ENCODE data around the gene TESMIN. TPM values are rescaled to one million over a fixed set of nuclear protein-coding genes. Genes with fewer than 3 reads are reported as not detected.

Gene TESMIN
- total RNA-seq, 1 donor from 2014 or later: 4.9 TPM

- no peak for DNase-seq (ENCODE audit: low spot score)
These were observed 10.5 kb upstream of the TESMIN start for GRCh38 chr11:68761801-68762200.

- DNase-seq (ENCODE audit: low spot score): no peak
These were observed 8.7 kb upstream of the TESMIN start for GRCh38 chr11:68759991-68760390.

GRCh38 chr11:68757711-68758110, 6.4 kb upstream of the TESMIN start:
- DNase-seq (ENCODE audit: low spot score): no peak

DNA sequence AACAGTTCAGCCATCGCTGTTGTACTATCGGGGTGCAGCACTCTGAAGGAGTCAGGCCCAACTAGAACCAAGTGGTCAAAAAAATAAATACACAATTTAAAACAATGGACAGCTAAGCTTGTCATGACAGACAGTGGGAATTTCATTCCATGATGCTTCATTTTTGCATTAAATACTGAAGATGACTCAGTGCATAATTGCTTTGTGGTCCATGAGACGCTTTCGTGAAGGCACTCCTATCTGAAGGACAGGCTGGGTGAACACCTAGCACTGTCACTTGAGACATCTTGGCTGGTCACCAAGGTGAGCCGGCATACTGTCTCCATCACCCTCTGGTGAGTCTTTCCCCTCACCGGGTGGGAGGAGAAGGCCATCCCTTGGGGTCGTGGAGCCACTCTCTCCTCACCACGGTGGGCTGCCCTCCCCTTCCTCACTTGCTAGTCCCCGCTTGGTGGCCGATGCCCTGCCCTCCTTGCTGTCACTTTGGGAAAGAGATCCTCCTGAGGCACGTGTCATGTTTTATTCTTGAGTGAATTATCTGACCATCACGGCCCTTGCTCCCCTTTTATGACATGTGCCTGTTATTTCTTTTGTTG, 4.9 kb upstream of the TESMIN start:
- no peak for DNase-seq (ENCODE audit: low spot score)

GRCh38 chr11:68753300-68753699, 2.0 kb upstream of the TESMIN start:
- no peak for DNase-seq (ENCODE audit: low spot score)

GRCh38 chr11:68751004-68751325, 355 bp downstream of the TESMIN start:
- no peak for DNase-seq (ENCODE audit: low spot score)

GRCh38 chr11:68750195-68751003, 921 bp downstream of the TESMIN start:
- no peak for DNase-seq (ENCODE audit: low spot score)

GRCh38 chr11:68749229-68750123, 1.8 kb downstream of the TESMIN start:
- DNase-seq (ENCODE audit: low spot score): no peak

DNA sequence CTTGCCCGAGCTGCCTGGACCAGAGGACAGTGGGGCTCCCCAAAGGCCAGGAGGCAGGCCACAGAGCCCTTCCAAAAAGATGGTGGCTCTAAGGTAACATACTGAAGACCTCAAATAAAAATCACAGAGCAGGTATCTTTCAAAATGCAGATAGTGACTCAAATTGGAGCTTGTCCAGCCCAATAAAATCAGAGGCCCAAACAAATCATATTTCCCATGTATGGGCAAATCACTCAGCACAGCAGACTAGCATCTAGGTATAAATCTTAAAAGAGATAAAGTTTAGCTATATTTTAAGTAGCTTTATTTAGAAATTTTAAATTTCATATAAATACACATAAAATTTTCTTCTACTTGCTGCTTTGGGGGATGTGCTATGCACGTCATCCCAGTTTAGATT, 3.3 kb downstream of the TESMIN start:
- no peak for DNase-seq (ENCODE audit: low spot score)

- no peak for DNase-seq (ENCODE audit: low spot score)
These were observed 7.8 kb downstream of the TESMIN start for GRCh38 chr11:68743539-68743938.

DNA sequence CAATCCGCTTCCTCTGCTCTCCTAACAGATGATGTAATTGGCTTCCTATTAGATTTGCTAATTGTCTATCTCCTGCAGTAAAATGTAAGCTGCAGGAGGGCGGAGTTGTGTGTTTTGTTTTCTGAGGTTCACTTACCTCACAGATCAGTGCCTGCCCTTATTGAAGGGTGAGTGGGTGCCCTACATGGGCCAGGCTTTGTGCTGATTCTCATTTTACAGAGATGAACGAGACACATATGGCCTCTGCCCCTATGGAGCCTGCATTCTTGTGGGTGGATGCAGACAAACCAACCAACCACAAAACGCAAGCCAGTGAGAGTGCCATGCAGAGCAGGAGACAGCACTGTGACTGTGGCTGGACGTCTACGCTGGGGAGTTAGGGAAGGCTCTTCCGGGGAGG, 9.9 kb downstream of the TESMIN start:
- no peak for DNase-seq (ENCODE audit: low spot score)

DNA sequence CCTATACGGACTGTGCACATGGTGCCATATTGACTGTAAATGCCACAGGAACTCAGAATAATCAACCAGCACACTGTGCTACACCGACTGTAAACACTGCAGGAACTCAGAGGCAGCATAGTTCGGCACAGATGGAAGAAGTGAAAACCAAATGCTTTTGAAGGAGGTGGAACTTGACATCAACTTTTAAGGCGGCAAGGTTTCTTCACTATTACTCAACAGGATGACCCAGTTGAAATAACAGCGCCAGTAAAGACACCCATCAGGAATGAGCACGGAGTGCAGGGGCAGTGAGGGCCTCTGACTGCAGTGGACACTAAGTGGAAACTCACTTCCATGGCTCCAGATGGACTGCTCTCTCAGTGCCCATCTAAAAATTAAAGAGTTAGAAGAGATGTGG, 15.7 kb downstream of the TESMIN start:
- no peak for DNase-seq (ENCODE audit: low spot score)

DNA sequence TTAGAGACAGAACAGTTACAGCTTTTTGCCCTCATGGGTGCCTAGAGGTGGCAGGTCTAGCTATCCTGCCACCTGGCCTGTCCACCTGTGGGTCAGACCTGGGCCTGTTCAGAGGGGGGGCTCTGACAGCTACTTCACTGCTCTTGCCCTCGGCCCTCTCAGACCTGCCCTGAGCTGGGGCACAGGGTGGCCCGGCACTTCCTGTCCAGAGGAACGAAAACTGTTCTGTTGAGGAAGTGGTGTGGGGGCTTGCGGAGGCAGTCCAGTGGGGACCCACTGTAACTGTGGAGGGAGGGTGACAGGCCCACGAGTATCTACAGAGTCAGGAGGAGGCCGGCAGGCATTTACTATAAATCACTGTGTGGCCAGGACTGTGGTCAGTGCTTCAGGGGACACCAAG, 16.2 kb downstream of the TESMIN start:
- DNase-seq (ENCODE audit: low spot score): no peak

- DNase-seq (ENCODE audit: low spot score): no peak
These were observed 17.2 kb downstream of the TESMIN start for GRCh38 chr11:68734111-68734510.

GRCh38 chr11:68727783-68728182, 23.5 kb downstream of the TESMIN start:
- no peak for DNase-seq (ENCODE audit: low spot score)

DNA sequence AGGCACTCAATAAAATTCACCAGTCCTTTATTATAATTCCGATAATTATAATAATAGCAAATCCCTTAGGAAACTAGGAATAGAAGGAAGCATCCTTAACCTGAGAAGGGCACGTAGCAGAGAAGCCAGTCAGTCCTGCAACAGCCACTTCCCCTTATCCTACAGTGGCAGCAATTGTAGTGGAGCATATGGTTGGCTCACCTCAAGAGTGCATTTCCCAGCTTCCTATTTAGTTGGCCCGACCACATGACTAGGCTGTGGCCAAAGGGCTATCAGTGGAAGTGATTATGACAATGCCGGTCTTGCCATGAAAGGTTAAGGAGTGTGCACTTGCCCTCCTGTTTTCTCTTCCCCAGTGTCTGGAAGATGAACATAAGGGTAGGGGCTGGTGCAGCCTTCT, 27.0 kb downstream of the TESMIN start:
- DNase-seq (ENCODE audit: low spot score): no peak

GRCh38 chr11:68722143-68722542, 29.2 kb downstream of the TESMIN start:
- no peak for DNase-seq (ENCODE audit: low spot score)

DNA sequence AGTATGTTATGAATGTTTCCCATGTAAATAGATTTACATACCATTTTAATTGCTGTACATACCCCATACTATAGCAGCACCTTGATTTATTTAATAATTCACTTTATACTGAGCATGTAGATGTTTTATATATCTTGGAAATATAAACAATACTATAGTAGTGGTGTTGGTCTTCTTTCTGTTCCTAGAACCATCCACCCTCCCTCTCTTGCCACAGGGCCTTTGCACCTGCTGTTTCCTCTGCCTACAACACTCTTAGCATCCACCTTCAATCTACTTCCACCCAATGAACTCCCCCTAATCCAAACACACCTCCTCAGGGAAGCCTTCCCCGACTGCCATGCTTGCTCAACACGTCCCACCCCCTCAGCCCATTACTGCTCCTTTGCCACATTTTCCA, 30.2 kb downstream of the TESMIN start:
- DNase-seq (ENCODE audit: low spot score): no peak

DNA sequence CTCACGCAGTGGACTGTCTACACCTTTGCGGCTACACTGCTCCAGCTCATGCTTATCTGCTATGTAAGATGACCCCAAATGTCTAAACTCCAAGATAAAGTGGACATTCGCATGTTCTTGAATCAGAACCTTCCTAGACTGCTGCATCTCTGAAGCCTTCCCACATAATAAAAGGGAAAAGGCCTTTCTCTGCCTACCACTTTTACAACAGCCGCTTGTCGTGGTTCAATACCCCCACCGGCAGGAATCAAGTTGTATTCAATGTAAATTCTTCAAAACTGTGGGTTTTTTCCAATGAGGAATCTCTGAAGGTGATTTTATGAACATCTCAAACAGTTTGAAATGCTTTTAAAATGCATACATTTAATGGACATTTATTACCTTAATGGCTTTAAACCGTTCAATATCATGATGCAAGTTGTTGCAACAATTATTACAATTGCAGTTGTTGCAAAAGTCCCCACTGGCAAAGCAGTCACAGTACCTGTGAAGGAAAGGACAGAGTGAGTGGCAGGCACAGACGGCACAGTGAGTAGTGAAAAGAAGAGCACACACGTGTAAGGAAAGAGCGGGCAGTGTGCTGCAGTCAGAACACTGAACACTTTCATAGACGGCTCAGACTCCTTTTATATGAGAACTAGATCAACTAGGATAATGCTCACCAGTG, 35.7 kb downstream of the TESMIN start:
- DNase-seq (ENCODE audit: low spot score): no peak

GRCh38 chr11:68714060-68714856, 37.1 kb downstream of the TESMIN start:
- DNase-seq (ENCODE audit: low spot score): no peak

DNA sequence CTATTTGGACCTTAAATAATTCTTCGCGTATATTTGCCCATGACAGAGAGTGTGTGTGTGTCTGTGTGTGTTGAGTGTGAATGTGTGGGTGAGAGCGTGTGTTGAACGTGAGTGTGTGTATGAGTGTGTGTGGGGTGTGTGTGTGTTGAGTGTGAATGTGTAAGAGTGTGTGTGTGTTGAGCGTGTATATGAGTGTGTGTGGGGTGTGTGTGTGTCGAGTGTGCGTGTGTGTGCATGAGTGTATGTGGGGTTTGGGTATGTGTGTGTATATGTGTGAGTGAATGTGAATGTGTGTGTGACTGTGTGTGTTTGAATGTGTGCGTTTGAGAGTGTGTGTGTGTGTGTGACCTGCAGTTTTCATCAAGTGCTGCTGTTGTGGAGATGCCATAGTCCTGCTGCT, 40.2 kb downstream of the TESMIN start:
- DNase-seq (ENCODE audit: low spot score): no peak
